ENCODE results near the gene MED27.

DNA sequence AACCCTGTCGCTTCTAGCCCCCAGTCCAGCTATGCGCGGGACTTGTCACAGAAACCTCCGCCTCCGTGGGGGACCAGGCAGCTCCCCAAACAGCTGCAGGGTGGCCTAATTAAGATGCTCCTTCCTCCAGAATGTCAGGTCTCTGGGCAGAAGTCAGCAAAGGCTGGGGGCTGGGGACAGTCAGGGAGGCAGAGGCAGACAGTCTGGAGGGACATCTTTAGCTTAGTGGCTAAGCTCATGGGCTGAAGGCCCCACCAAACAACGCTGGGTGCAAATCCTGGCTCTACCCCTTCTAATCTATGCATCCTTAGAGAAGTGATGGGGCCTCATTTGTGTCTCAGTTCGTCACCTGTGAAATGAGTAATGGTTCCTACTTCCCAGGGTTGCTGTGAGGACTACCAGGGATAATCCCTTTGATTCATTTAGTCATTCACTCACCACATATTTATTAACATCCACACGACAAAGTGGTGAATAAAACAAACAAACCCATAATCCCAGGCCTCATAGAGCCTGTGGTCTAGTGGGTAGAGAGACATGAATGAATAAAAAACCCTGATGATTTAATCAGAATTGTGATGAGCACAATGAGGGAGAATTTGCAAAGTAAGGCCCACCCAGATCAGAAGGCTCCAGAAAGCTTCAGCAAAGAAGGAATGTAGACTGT is 20.2 kb upstream of the MED27 start:
- TF ChIP-seq, protein P1, sequence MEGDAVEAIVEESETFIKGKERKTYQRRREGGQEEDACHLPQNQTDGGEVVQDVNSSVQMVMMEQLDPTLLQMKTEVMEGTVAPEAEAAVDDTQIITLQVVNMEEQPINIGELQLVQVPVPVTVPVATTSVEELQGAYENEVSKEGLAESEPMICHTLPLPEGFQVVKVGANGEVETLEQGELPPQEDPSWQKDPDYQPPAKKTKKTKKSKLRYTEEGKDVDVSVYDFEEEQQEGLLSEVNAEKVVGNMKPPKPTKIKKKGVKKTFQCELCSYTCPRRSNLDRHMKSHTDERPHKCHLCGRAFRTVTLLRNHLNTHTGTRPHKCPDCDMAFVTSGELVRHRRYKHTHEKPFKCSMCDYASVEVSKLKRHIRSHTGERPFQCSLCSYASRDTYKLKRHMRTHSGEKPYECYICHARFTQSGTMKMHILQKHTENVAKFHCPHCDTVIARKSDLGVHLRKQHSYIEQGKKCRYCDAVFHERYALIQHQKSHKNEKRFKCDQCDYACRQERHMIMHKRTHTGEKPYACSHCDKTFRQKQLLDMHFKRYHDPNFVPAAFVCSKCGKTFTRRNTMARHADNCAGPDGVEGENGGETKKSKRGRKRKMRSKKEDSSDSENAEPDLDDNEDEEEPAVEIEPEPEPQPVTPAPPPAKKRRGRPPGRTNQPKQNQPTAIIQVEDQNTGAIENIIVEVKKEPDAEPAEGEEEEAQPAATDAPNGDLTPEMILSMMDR (conservative IDR thresholded peaks at IDR 0.05; ENCODE audit: low read length): no peak
- no peak for TF ChIP-seq EZH2phosphoT487 (IDR thresholded peaks at IDR 0.05; ENCODE audit: borderline replicate concordance)
